HFFc6 (cell line): ENCODE data around the gene ARID3A. TPM values are rescaled to one million over a fixed set of nuclear protein-coding genes. Genes with fewer than 3 reads are reported as not detected.

Experiments
- DNase-seq: peaks from one replicate; pipeline ENCODE4 v3.0.0-alpha.2; 2018
- H3K27ac Mint-ChIP-seq: 2 replicates; pipeline ENCODE4 v1.8.0; 2020; ENCODE audit warnings: mild to moderate bottlenecking, mixed read lengths
- H3K27me3 Mint-ChIP-seq: 2 replicates; pipeline ENCODE4 v1.8.0; 2021; ENCODE audit warnings: mild to moderate bottlenecking, moderate library complexity, mixed read lengths; ENCODE audit not compliant: insufficient read depth
- H3K36me3 Mint-ChIP-seq: 2 replicates; pipeline ENCODE4 v1.8.0; 2021; ENCODE audit warnings: low read depth, mixed read lengths
- H3K4me1 Mint-ChIP-seq: 2 replicates; pipeline ENCODE4 v1.8.0; 2020; ENCODE audit warnings: low read depth, mixed read lengths
- H3K4me3 Mint-ChIP-seq: 2 replicates; pipeline ENCODE4 v1.8.0; 2020; ENCODE audit warnings: mild to moderate bottlenecking, moderate library complexity, mixed read lengths
- H3K9me3 Mint-ChIP-seq: 2 replicates; pipeline ENCODE4 v1.8.0; 2020; ENCODE audit warnings: mild to moderate bottlenecking, mixed read lengths
- total RNA-seq, 6 experiments: library from RNA; stranded (reverse); fragmentation: NEBNext Ultra II Directional; extraction: Animal tissue kit (Norgen Biotek cat#: 25700); gene quantifications; 2 replicates in 1 of 6; 3 replicates in 5 of 6; pipeline ENCODE4 v1.2.3, GENCODE V29; 2021
- TF ChIP-seq, protein P1 (sequence below): fragments of 200-600 bp; sonication (generic); IDR thresholded peaks from 2 replicates; pipeline ENCODE4 v1.5.0; 2021; ENCODE audit warnings: antibody characterized with exemption, mild to moderate bottlenecking

ARID3A gene
- total RNA-seq, 6 experiments from 2014 or later, result 35.1 to 44.2 (median 38.4) TPM

DNA sequence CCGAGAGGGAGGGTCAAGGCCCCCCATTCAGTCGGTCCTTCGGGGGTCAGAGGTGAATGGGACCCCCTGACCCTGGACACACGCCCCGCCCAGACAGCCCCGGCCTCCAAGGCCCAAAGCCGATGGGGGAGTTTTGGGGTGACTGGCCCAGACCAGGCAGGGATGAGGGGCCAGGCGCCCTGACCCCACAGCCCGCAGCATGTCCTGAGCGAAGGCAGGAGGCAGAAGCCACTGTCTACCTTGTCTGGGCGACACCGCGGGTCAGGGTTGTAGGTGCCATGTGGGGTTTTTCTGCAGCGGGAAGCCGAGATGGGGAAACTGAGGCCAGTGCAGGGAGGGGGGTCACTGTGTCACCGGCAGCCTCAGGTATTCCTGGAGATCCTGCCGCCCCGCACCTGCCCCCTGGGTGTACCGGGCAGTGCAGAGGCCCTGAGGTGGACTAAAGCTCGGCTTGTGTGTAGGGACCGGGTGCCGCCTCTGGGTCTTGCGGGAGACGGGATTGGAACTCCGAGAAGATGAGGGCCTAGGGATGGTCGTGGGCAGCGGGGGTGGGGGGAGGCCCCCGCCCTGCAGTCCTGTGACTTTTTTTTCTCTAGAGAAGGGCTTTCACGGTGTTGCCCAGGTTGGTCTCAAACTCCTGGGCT is 8.5 kb downstream of the ARID3A start:
- H3K27me3 Mint-ChIP-seq, result peaks cover 2% of the 10 kb centered on the region
- H3K4me3 Mint-ChIP-seq, result peak overlapping the region; percentile 81; the same call in 1 of the 2 replicates
- no peaks in the 10 kb centered on the region for H3K9me3 Mint-ChIP-seq
- no peak overlapping the region; the same call in 1 of the 2 replicates for H3K27ac Mint-ChIP-seq
- H3K4me1 Mint-ChIP-seq, result peaks cover 18% of the 10 kb centered on the region
- no peak for DNase-seq
- TF ChIP-seq, protein P1, sequence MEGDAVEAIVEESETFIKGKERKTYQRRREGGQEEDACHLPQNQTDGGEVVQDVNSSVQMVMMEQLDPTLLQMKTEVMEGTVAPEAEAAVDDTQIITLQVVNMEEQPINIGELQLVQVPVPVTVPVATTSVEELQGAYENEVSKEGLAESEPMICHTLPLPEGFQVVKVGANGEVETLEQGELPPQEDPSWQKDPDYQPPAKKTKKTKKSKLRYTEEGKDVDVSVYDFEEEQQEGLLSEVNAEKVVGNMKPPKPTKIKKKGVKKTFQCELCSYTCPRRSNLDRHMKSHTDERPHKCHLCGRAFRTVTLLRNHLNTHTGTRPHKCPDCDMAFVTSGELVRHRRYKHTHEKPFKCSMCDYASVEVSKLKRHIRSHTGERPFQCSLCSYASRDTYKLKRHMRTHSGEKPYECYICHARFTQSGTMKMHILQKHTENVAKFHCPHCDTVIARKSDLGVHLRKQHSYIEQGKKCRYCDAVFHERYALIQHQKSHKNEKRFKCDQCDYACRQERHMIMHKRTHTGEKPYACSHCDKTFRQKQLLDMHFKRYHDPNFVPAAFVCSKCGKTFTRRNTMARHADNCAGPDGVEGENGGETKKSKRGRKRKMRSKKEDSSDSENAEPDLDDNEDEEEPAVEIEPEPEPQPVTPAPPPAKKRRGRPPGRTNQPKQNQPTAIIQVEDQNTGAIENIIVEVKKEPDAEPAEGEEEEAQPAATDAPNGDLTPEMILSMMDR, result no peak
- H3K36me3 Mint-ChIP-seq, result peaks cover 18% of the 10 kb centered on the region

DNA sequence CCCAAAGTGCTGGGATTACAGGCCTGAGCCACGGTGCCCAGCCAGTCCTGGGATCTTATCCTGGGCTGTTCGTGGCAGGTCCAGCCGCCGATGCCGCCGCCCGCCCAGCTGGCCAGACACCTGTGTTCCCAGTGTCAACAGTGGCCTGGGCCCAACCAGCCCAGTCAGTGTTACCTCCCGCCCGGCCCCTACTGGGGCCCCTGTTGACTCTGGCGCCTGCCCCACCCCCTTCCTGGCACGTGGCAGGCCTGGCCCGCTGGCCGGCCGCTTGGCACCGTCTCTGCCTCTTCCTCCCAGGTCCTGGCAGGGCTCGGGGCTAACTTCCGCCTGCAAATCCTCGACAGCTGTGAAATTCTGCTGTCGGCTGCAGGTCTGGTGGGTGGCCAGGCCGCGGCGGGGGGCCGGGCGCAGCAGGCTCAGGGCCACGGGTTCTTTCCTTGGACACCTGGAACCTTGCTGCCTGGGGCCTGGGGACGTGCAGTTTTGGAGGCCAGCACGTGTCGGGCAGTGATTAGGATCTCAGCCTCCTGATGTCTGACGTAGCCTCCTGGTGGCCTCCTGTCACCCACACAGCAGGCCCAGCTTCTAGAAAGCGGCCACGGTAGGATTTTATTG is 9.1 kb downstream of the ARID3A start:
- Mint-ChIP-seq H3K36me3 (peaks cover 25% of the 10 kb centered on the region), H3K9me3 (no peaks in the 10 kb centered on the region), H3K27me3 (peaks cover 2% of the 10 kb centered on the region), H3K4me1 (peaks cover 23% of the 10 kb centered on the region), H3K27ac (peak overlapping the region; percentile 36; the same call in 1 of the 2 replicates), H3K4me3 (no peak overlapping the region)
- DNase-seq, result no peak
- TF ChIP-seq, protein P1, result no peak

DNA sequence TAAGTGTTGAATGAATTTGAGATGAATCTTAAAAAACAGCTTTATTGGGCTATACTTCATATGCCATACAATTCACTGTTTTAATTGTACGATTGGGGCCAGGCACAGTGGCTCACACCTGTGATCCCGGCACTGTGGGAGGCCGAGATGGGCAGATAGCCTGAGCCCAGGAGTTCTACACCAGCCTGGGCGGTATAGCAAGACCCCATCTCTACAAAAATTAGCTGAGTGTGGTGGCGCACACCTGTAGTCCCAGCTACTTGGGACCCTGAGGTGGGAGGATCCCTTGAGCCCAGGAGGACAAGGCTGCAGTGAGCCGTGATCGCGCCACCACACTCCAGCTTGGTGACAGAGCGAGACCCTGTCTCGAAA is 10.3 kb downstream of the ARID3A start:
- no peak overlapping the region for H3K27ac Mint-ChIP-seq
- no peak overlapping the region for H3K4me3 Mint-ChIP-seq
- peaks cover 28% of the 10 kb centered on the region for H3K4me1 Mint-ChIP-seq
- H3K9me3 Mint-ChIP-seq, result no peaks in the 10 kb centered on the region
- DNase-seq, result no peak
- H3K36me3 Mint-ChIP-seq, result peaks cover 30% of the 10 kb centered on the region
- TF ChIP-seq, protein P1, result no peak
- peaks cover 2% of the 10 kb centered on the region for H3K27me3 Mint-ChIP-seq

DNA sequence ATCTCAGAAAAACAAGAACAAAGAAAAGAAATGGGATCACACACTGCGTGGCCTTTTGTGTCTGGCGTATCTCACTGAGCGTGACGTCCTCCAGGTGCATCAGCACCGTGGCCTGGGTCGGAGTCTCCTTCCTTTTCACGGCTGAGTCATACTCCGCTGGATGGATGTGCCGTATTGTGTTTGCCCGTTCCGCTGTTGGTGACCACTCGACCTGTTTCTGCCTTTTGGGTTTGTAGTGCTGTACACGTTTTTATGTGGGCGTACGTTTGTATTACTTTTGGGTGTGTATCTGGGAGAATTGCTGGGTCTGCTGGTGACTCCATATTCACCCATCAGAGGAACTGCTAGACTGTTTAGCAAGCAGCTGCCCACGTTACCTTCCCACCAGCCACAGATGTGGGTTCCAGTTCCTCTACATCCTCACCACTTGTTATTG is 11.4 kb downstream of the ARID3A start:
- H3K9me3 Mint-ChIP-seq, result no peaks in the 10 kb centered on the region
- H3K4me3 Mint-ChIP-seq, result no peak overlapping the region
- no peak overlapping the region for H3K27ac Mint-ChIP-seq

DNA sequence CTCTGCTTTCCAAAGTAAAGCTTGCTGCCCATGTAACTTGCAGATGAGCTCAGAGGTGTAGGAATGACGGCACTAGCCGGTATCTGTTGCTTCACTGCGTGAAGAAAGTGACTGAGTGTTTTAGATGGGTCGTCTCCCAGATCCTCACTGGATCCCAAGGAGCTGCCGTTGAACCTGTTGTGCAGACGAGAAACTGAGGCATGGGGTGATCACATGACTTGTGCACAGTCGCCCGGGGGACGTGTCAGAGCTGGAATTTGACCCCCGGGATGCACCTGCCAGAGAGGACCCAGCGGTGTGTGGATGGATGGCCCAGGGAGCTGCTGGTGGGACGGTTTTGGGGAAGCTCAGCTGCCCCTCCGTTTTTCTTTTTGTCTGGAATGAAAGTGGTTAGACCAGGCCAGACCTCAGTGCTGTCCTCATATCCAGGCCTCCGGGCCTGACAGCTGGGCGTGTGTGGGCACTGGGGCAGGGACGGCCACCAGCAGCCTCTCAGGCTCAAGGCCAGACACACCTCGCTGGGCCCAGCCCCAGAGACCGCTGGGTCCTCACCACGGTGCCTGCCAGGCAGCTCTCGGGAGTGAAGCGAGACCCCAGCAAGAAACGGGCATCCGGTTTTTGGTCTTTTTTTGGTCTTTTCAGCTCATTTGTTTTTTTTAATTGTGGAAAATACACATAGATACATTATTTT is 12.5 kb downstream of the ARID3A start:
- Mint-ChIP-seq H3K36me3 (peaks cover 29% of the 10 kb centered on the region), H3K4me3 (no peak overlapping the region; the same call in 1 of the 2 replicates), H3K27me3 (peaks cover 1% of the 10 kb centered on the region)

More for the DNA sequence above, 11.4 kb downstream of the ARID3A start:
- no peak for DNase-seq
- TF ChIP-seq, protein P1, result no peak
- Mint-ChIP-seq H3K36me3 (peaks cover 29% of the 10 kb centered on the region), H3K27me3 (peaks cover 1% of the 10 kb centered on the region), H3K4me1 (peaks cover 29% of the 10 kb centered on the region)

More for the DNA sequence above, 12.5 kb downstream of the ARID3A start:
- H3K4me1 Mint-ChIP-seq, result peaks cover 22% of the 10 kb centered on the region
- no peaks in the 10 kb centered on the region for H3K9me3 Mint-ChIP-seq
- no peak overlapping the region for H3K27ac Mint-ChIP-seq
- TF ChIP-seq, protein P1, result no peak
- no peak for DNase-seq
